Sigmoid colon (tissue), 4 donors: ENCODE measurements around the gene STAT5B.

Experiments used
- EP300 ChIP-seq, 4 donors: sonication (generic); formaldehyde crosslinking; IDR thresholded peaks; one replicate each; pipeline ENCODE4 v1.6.1; 2017; ENCODE audit warnings: antibody characterized with exemption in 4 of 4
- POLR2A ChIP-seq, 2 donors: fragments of 450-650 bp; IDR thresholded peaks; one replicate each; pipeline ENCODE4 v1.6.1; 2016; ENCODE audit warnings: antibody characterized with exemption in 2 of 2, mild to moderate bottlenecking in 2 of 2, moderate library complexity in 2 of 2
- POLR2AphosphoS5 ChIP-seq, 4 donors: sonication (generic); formaldehyde crosslinking; IDR thresholded peaks; one replicate each; pipeline ENCODE4 v1.6.1; 2017; ENCODE audit warnings: antibody characterized with exemption in 4 of 4
- TF ChIP-seq, protein P1 (sequence below), 4 experiments: fragments of 450-650 bp in 3 of 4; fragments of 200-600 bp in 1 of 4; IDR thresholded peaks; one replicate each; pipeline ENCODE4 v1.5.1; 2016 to 2019; ENCODE audit warnings: antibody characterized with exemption in 4 of 4, mild to moderate bottlenecking in 3 of 4, moderate library complexity in 2 of 4

DNA sequence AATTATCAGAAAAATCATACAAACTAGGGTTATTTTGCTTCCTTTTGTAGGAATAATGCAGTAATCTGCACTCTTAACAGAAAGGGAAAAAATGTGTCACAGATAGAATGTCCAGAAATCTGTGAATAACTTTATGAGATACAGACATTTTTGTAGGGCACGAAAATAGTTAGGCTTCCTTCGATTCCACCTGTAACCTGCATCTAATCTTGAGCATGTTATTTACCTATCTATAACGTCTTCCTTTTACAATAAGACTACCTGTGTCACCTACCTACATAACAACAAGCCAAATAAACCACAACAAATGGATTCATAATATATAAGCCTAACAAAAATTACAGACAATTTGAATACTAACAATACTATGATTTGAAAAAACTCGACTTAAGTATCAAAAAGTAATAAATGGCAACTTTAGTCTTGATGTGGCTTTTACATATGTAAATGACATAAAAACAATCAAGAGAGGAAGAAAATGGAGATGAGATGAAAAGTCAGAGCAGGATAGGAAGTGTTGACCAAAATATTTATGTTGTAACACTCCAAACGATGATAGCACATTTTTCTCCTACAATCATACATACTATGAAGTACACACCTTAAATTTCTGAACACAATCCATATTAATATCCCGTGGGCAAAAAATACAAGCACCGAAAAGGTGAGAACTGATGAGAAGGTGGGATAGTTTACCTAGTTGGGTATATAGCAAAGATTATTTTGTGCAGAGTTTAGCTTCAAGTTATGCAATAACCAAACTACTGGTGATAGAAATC, 2.5 kb downstream of the STAT5B start:
- TF ChIP-seq POLR2A (IDR thresholded peaks at IDR 0.05) (no peak), POLR2AphosphoS5 (IDR thresholded peaks at IDR 0.05) (no peak), EP300 (IDR thresholded peaks at IDR 0.05) (no peak)
- TF ChIP-seq, protein P1, sequence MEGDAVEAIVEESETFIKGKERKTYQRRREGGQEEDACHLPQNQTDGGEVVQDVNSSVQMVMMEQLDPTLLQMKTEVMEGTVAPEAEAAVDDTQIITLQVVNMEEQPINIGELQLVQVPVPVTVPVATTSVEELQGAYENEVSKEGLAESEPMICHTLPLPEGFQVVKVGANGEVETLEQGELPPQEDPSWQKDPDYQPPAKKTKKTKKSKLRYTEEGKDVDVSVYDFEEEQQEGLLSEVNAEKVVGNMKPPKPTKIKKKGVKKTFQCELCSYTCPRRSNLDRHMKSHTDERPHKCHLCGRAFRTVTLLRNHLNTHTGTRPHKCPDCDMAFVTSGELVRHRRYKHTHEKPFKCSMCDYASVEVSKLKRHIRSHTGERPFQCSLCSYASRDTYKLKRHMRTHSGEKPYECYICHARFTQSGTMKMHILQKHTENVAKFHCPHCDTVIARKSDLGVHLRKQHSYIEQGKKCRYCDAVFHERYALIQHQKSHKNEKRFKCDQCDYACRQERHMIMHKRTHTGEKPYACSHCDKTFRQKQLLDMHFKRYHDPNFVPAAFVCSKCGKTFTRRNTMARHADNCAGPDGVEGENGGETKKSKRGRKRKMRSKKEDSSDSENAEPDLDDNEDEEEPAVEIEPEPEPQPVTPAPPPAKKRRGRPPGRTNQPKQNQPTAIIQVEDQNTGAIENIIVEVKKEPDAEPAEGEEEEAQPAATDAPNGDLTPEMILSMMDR (IDR thresholded peaks at IDR 0.05), result no peak
